H1 (cell line): Measurements from ENCODE around the gene PTMA. TPM values are rescaled to one million over a fixed set of nuclear protein-coding genes. Genes with fewer than 3 reads are reported as not detected.
A peak's percentile ranks its signal among the peaks of the same experiment; 100 is the strongest.

Experiments used
- CTCF ChIA-PET: fragments of 300-600 bp; sonication (Branson Sonifier 250); formaldehyde crosslinking; loops from one replicate; lab custom pipeline; 2021; ENCODE audit not compliant: partially characterized antibody; lab: Charles Lee
- POLR2A ChIA-PET: fragments of 300-600 bp; sonication (Branson Sonifier 250); formaldehyde crosslinking; loops from one replicate; lab custom pipeline; 2021; ENCODE audit warnings: inconsistent platforms; ENCODE audit not compliant: partially characterized antibody; lab: Charles Lee
- DNase-seq, 2 experiments: peaks; one replicate each; pipeline versions ENCODE4 v3.0.0 to v3.0.0-alpha.2; 2010 to 2022; ENCODE audit warnings: low spot score in 2 of 2, low read depth in 1 of 2, mixed read lengths in 1 of 2
- FAIRE-seq: peaks from 2 replicates; lab custom pipeline; 2011; peaks lifted over from hg19 to GRCh38; lab: Jason Lieb, UNC
- H2AFZ ChIP-seq: 2 replicates; pipeline ENCODE4 v1.8.1; 2012; ENCODE audit warnings: low read length, inconsistent platforms
- H2AK5ac ChIP-seq: 2 replicates; pipeline ENCODE4 v1.6.1; 2013; ENCODE audit warnings: low read depth, low read length
- H2BK120ac ChIP-seq: replicated peaks from 2 replicates; pipeline ENCODE3; 2013; ENCODE audit warnings: low read depth, low read length, inconsistent platforms
- H2BK12ac ChIP-seq: 2 replicates; pipeline ENCODE4 v1.6.1; 2013; ENCODE audit warnings: low read depth, low read length
- H2BK15ac ChIP-seq: 2 replicates; pipeline ENCODE4 v1.6.1; 2013; ENCODE audit warnings: low read length
- H2BK20ac ChIP-seq: 2 replicates; pipeline ENCODE4 v1.6.1; 2013; ENCODE audit warnings: low read length
- H2BK5ac ChIP-seq: 2 replicates; pipeline ENCODE4 v1.6.1; 2013; ENCODE audit warnings: low read depth, low read length
- H3K14ac ChIP-seq: 2 replicates; pipeline ENCODE4 v1.6.1; 2013; ENCODE audit warnings: inconsistent platforms; ENCODE audit not compliant: insufficient read length
- H3K18ac ChIP-seq: 2 replicates; pipeline ENCODE4 v1.6.1; 2013; ENCODE audit warnings: low read length; ENCODE audit errors: extremely low read depth
- H3K23ac ChIP-seq: 2 replicates; pipeline ENCODE4 v1.6.1; 2013; ENCODE audit warnings: inconsistent platforms; ENCODE audit not compliant: insufficient read length
- H3K23me2 ChIP-seq: 2 replicates; pipeline ENCODE4 v1.6.1; 2013; ENCODE audit warnings: low read depth, low read length
- H3K27ac ChIP-seq: 2 replicates; pipeline ENCODE4 v1.6.1; 2011; ENCODE audit warnings: low read depth, low read length, inconsistent platforms
- H3K27me3 ChIP-seq, 4 experiments: replicated peaks in 1 of 4; 1 replicate in 1 of 4; 2 replicates in 3 of 4; pipeline versions ENCODE4 v1.6.1 to v1.8.1; 2011 to 2013; ENCODE audit warnings: low read length in 3 of 4, mild to moderate bottlenecking in 3 of 4, inconsistent platforms in 2 of 4, mixed read lengths in 2 of 4, moderate library complexity in 1 of 4; ENCODE audit not compliant: control insufficient read depth in 3 of 4, insufficient read depth in 3 of 4; ENCODE audit errors: extremely low read depth in 1 of 4
- H3K36me3 ChIP-seq, 4 experiments: 2 replicates each; pipeline versions ENCODE4 v1.6.1 to v1.8.1; 2011 to 2013; ENCODE audit warnings: mild to moderate bottlenecking in 4 of 4, low read length in 3 of 4, moderate library complexity in 2 of 4, control low read depth in 1 of 4, inconsistent platforms in 1 of 4; ENCODE audit not compliant: insufficient read depth in 4 of 4, control insufficient read depth in 2 of 4
- H3K4ac ChIP-seq: replicated peaks from 2 replicates; pipeline ENCODE3; 2013; ENCODE audit warnings: low read length, low read depth, mixed read lengths, inconsistent platforms; ENCODE audit not compliant: insufficient read length
- H3K4me1 ChIP-seq, 4 experiments: replicated peaks in 1 of 4; 1 replicate in 1 of 4; 2 replicates in 3 of 4; pipeline versions ENCODE4 v1.6.1 to v1.8.1; 2011 to 2013; ENCODE audit warnings: low read length in 3 of 4, inconsistent platforms in 2 of 4, mixed read lengths in 1 of 4; ENCODE audit not compliant: insufficient read depth in 4 of 4, control insufficient read depth in 3 of 4
- H3K4me2 ChIP-seq, 2 experiments: 2 replicates each; pipeline versions ENCODE4 v1.6.1 to v1.8.1; 2011 to 2013; ENCODE audit warnings: low read depth in 2 of 2, low read length in 2 of 2, control low read depth in 1 of 2, inconsistent platforms in 1 of 2, mild to moderate bottlenecking in 1 of 2; ENCODE audit not compliant: insufficient read depth in 1 of 2
- H3K4me3 ChIP-seq, 4 experiments: fragments of 200-600, 300-600 bp in 1 of 4; sonication (generic), shearing (Covaris generic), sonication (Bioruptor Twin) in 1 of 4; 2 replicates each; pipeline versions ENCODE4 v1.5.1 to v1.8.1; 2011 to 2016; ENCODE audit warnings: low read length in 4 of 4, low read depth in 3 of 4, control low read depth in 2 of 4, inconsistent platforms in 2 of 4, mild to moderate bottlenecking in 2 of 4, mixed read lengths in 1 of 4, moderate library complexity in 1 of 4; ENCODE audit not compliant: insufficient read depth in 2 of 4; ENCODE audit errors: extremely low read depth in 1 of 4
- H3K56ac ChIP-seq: replicated peaks from 2 replicates; pipeline ENCODE3; 2013; ENCODE audit warnings: low read depth, mild to moderate bottlenecking, mixed read lengths, low read length, inconsistent platforms; ENCODE audit not compliant: insufficient read length
- H3K79me1 ChIP-seq: 2 replicates; pipeline ENCODE4 v1.6.1; 2013; ENCODE audit warnings: low read depth, low read length, control low read depth
- H3K79me2 ChIP-seq, 2 experiments: 2 replicates each; pipeline versions ENCODE4 v1.6.1 to v1.8.1; 2012 to 2013; ENCODE audit warnings: low read length in 2 of 2, mild to moderate bottlenecking in 2 of 2, inconsistent platforms in 1 of 2; ENCODE audit not compliant: insufficient read depth in 2 of 2, control insufficient read depth in 1 of 2
- H3K9ac ChIP-seq, 4 experiments: replicated peaks in 1 of 4; 1 replicate in 1 of 4; 2 replicates in 3 of 4; pipeline versions ENCODE4 v1.6.1 to v1.8.1; 2011 to 2013; ENCODE audit warnings: low read depth in 3 of 4, low read length in 3 of 4, control low read depth in 2 of 4, mild to moderate bottlenecking in 2 of 4, moderate library complexity in 2 of 4, inconsistent platforms in 1 of 4; ENCODE audit errors: extremely low read depth in 1 of 4
- H3K9me3 ChIP-seq, 2 experiments: 2 replicates each; pipeline versions ENCODE4 v1.6.1 to v1.8.1; 2012 to 2013; ENCODE audit warnings: mild to moderate bottlenecking in 2 of 2, moderate library complexity in 2 of 2, control low read depth in 1 of 2, inconsistent platforms in 1 of 2, low read depth in 1 of 2, low read length in 1 of 2, mixed read lengths in 1 of 2; ENCODE audit not compliant: insufficient read depth in 2 of 2
- H4K20me1 ChIP-seq, 2 experiments: replicated peaks in 1 of 2; 2 replicates each; pipeline versions ENCODE3 to v1.8.1; 2011 to 2013; ENCODE audit warnings: inconsistent platforms in 2 of 2, low read length in 2 of 2, mild to moderate bottlenecking in 1 of 2; ENCODE audit not compliant: insufficient read depth in 2 of 2, control insufficient read depth in 1 of 2
- H4K5ac ChIP-seq: 2 replicates; pipeline ENCODE4 v1.6.1; 2013; ENCODE audit warnings: low read length, low read depth, mixed read lengths, inconsistent platforms; ENCODE audit not compliant: insufficient read length
- H4K8ac ChIP-seq: 2 replicates; pipeline ENCODE4 v1.8.0; 2013; ENCODE audit warnings: mild to moderate bottlenecking, moderate library complexity, low read length, inconsistent platforms; ENCODE audit not compliant: insufficient read depth; ENCODE audit errors: extremely low read depth
- H4K91ac ChIP-seq: replicated peaks from 2 replicates; pipeline ENCODE3; 2013; ENCODE audit warnings: low read length, mixed read lengths, inconsistent platforms; ENCODE audit not compliant: insufficient read length
- ASH2L ChIP-seq: fragments of 200-600, 300-600 bp; sonication (generic); IDR thresholded peaks from one replicate; pipeline ENCODE4 v1.7.1; 2017; ENCODE audit warnings: low read length
- CEBPB ChIP-seq: IDR thresholded peaks from 2 replicates; pipeline ENCODE4 v1.6.1; 2012; ENCODE audit warnings: low read depth, low read length
- CHD1 ChIP-seq: IDR thresholded peaks from 2 replicates; pipeline ENCODE4 v1.6.1; 2012; ENCODE audit warnings: low read depth, low read length, improper control_type of control experiment
- CREB1 ChIP-seq: IDR thresholded peaks from 2 replicates; pipeline ENCODE4 v1.6.1; 2012; ENCODE audit warnings: inconsistent platforms
- HDAC6 ChIP-seq: IDR thresholded peaks from one replicate; pipeline ENCODE4 v1.7.1; 2012; ENCODE audit warnings: low read depth, mild to moderate bottlenecking, inconsistent platforms, low read length, moderate library complexity
- SP1 ChIP-seq: IDR thresholded peaks from 2 replicates; pipeline ENCODE4 v1.6.1; 2011; ENCODE audit warnings: low read depth, low read length
- WGBS, 2 experiments: shearing (Covaris generic) in 1 of 2; methylation state at CpG; one replicate each; pipeline versions ENCODE4 v1.1.6 to v1.1.7; 2013 to 2015; ENCODE audit warnings: low lambda C conversion rate in 2 of 2, mixed read lengths in 2 of 2, inconsistent platforms in 1 of 2, low coverage in 1 of 2, missing lambda C conversion rate in 1 of 2; ENCODE audit not compliant: insufficient replicate concordance in 2 of 2, insufficient coverage in 1 of 2, insufficient read length in 1 of 2; ENCODE audit errors: extremely low coverage in 1 of 2, missing lambda C conversion rate in 1 of 2; 5-methylcytosine and 5-hydroxymethylcytosine counted together
- polyA plus RNA-seq, 7 experiments: library from polyadenylated mRNA; depleted of rRNA in 3 of 7; stranded (reverse) in 5 of 7; unstranded in 2 of 7; fragments of >200 nt in 5 of 7; fragments of 200-250 nt in 2 of 7; gene quantifications; 1 replicate in 5 of 7; 2 replicates in 1 of 7; 4 replicates in 1 of 7; pipeline versions ENCODE4 v1.2.1 to v1.2.3, GENCODE V29; 2011 to 2013; ENCODE audit warnings: missing spikeins in 2 of 7, mixed read lengths in 2 of 7
- total RNA-seq: library from RNA; stranded (reverse); fragmentation: NEBNext Ultra II Directional; extraction: Animal tissue kit (Norgen Biotek cat#: 25700); gene quantifications from 2 replicates; pipeline ENCODE4 v1.2.1, GENCODE V29; 2021

PTMA gene
- total and polyA plus RNA-seq, 2 of the 8 experiments (the other 6 are each of a cell fraction or from before 2014, with no cell fraction given): 683 to 2,680 TPM

- peak overlapping the region; percentile 96; the same call in 1 of the 2 replicates for H2BK15ac ChIP-seq
- H3K4me3 ChIP-seq: no peak overlapping the region
- peak overlapping the region; percentile 57; the same call in 1 of the 2 replicates for H2AK5ac ChIP-seq
- peak overlapping the region; percentile 85 for H3K4ac ChIP-seq
- H3K23me2 ChIP-seq: peaks cover 1% of the 10 kb centered on the region; the same call in 1 of the 2 replicates
- peak overlapping the region; percentile 94 for H3K18ac ChIP-seq
- 0 out of 2 replicates have a peak overlapping the region, but pooled peaks have one; percentile 20 for H3K27ac ChIP-seq
- 40% methylated on average over 19 of the region's 20 CpGs; no CpG with 5 or more reads in 1 of the 2 experiments for WGBS, 2 experiments
- H2AFZ ChIP-seq: 0 out of 2 replicates have a peak overlapping the region, but pooled peaks have one; percentile 54
- H2BK12ac ChIP-seq: peak overlapping the region; percentile 84; the same call in 1 of the 2 replicates
- no peaks in the 10 kb centered on the region for H3K9me3 ChIP-seq
- no peaks in the 10 kb centered on the region for H3K79me1 ChIP-seq
- H3K36me3 ChIP-seq: no peaks in the 10 kb centered on the region
- peak overlapping the region; percentile 97; the same call in 1 of the 2 replicates for H2BK5ac ChIP-seq
- peak overlapping the region; percentile 86 for H2BK120ac ChIP-seq
- H3K4me1 ChIP-seq: peaks cover 0 to 39% (median 30%) of the 10 kb centered on the region in 4 experiments; a peak in 6 of 7 replicates
- no peak overlapping the region for H3K14ac ChIP-seq
- peak overlapping the region; percentile 12 for H4K5ac ChIP-seq
- no peaks in the 10 kb centered on the region for H3K27me3 ChIP-seq
- 0 out of 7 replicates have a peak overlapping the region, but pooled peaks of 1 of the 4 experiments have one; percentile 5 for H3K9ac ChIP-seq
- H4K8ac ChIP-seq: peak overlapping the region; percentile 46; the same call in 1 of the 2 replicates
- peak overlapping the region in 1 of 2 experiments; percentile 36; a peak in 2 of 4 replicates for H3K4me2 ChIP-seq
- peak overlapping the region; percentile 94 for H2BK20ac ChIP-seq
- no peaks in the 10 kb centered on the region for H3K79me2 ChIP-seq
- no peak overlapping the region for H3K23ac ChIP-seq
- DNase-seq: peak; percentile 78 to 96
- no peaks in the 10 kb centered on the region for H4K20me1 ChIP-seq
- H4K91ac ChIP-seq: peak overlapping the region; percentile 93
- no peak for FAIRE-seq
- ChIA-PET CTCF (interaction anchor here (0.6 to 31.4 kb wide), 37 partner anchors 11 to 847 kb away, joined by 3 to 555 read pairs (median 7); partner anchors contain the start of gene PTMA), POLR2A (interaction anchor here (0.9 to 27.8 kb wide), 13 partner anchors 11 to 211 kb away, joined by 3 to 1080 read pairs (median 14); partner anchors contain the start of genes NCL and PTMA)
- peak overlapping the region; percentile 39 for H3K56ac ChIP-seq
- TF ChIP-seq CHD1: no peak
- TF ChIP-seq HDAC6: no peak
- TF ChIP-seq ASH2L: no peak
- peak; percentile 18; the same call in 1 of the 2 replicates for TF ChIP-seq CREB1
- no peak for TF ChIP-seq CEBPB
- TF ChIP-seq SP1: no peak
Measured at GRCh38 chr2:231674587-231675338, 33.6 kb upstream of the PTMA start.
